ENCODE data around the gene WNT8A.

The WNT8A gene

DNA sequence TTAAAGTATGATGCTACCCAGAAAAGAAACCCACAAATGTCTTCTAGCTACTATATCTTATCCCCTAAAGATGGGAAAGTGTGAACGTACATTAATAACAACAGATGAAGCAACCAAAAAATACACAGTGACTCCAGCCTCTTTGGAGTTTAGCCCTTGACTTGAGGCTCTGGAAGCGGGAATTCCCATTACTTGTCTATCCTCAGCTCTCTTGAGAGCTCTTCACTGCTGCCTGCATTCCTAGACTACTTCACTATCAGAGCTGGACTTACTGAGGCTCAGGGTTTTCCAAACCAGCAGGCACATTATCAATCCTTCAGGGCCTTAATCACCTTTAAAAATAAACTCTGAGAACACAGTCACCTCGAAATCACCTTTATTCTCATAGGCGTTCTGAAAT is 56.4 kb downstream of the WNT8A start:
- DNase-seq (ENCODE audit: low read depth in 2 of 2), result no peak

Measured in stimulated activated CD8-positive, alpha-beta memory T cell treated with anti-CD3 and anti-CD28 coated beads, Interleukin-2, amount 100 ng/mL, for 48 hours (primary cell).